ENCODE measurements around the gene ASRGL1.

The ASRGL1 gene

GRCh38 chr11:62416596-62416995 lies 79.3 kb downstream of the ASRGL1 start:
- DNase-seq (ENCODE audit: low read depth), result no peak
- no peak for TF ChIP-seq CTCF (conservative IDR thresholded peaks at IDR 0.05; ENCODE audit: control insufficient read depth, insufficient read depth, low read depth, low read length)
- no peak overlapping the region for H3K4me3 ChIP-seq (ENCODE audit: control insufficient read depth, low read depth, low read length)

- DNase-seq (ENCODE audit: low read depth), result no peak
- no peak overlapping the region for H3K4me3 ChIP-seq (ENCODE audit: control insufficient read depth, low read depth, low read length)
- no peak for TF ChIP-seq CTCF (conservative IDR thresholded peaks at IDR 0.05; ENCODE audit: control insufficient read depth, insufficient read depth, low read depth, low read length)
These were observed 80.9 kb downstream of the ASRGL1 start for GRCh38 chr11:62418136-62418535.

DNA sequence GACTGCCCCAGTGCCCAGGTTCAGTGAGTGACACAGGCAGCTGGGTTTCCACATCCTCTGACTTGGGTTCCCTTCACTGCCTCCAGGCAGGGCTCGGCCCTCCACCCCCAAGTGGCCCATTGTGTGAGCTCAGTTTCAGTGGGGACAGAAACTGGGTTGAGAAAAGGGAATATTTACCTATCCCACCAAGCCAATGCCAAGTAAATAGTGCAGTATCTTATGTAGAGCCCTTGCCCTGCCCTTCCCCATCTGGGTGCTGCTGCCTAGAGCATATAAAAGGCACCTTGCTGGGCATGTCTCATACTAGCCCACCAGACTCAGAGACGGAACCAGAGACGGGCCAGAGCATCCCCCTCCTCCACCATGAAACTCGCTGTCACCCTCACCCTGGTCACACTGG lies 81.5 kb downstream of the ASRGL1 start, which contains the start of gene SCGB1A1:
Gene SCGB1A1 (plus strand): TSS at position 301 of the 400 bp plus-strand sequence. CDS start 63 bp downstream, at position 364.
- DNase-seq (ENCODE audit: low read depth), result no peak
- H3K4me3 ChIP-seq (ENCODE audit: control insufficient read depth, low read depth, low read length), result no peak within 1 kb of the TSS
- no peak for TF ChIP-seq CTCF (conservative IDR thresholded peaks at IDR 0.05; ENCODE audit: control insufficient read depth, insufficient read depth, low read depth, low read length)

- DNase-seq (ENCODE audit: low read depth), result no peak
- no peak for TF ChIP-seq CTCF (conservative IDR thresholded peaks at IDR 0.05; ENCODE audit: control insufficient read depth, insufficient read depth, low read depth, low read length)
- H3K4me3 ChIP-seq (ENCODE audit: control insufficient read depth, low read depth, low read length), result no peak overlapping the region
These were observed 82.2 kb downstream of the ASRGL1 start for GRCh38 chr11:62419314-62419929.

DNA sequence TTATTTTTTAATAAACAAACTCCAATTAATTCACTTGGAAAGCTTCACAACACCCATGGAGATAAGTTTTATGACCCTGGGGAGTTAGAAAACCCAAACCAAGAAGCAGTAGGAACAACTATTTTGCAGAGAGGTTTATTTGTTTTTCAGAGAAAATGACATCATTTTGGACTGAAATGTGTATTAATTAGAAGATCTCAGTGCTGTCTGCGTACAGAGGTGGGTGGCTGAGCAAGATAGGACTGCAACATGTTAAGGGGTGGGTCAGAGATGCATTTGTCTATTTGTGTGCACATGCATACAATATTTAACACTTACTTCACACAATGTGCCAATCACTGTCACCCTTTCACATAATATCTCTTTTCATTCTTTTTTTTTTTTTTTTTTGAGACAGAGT lies 82.7 kb downstream of the ASRGL1 start:
- H3K4me3 ChIP-seq (ENCODE audit: control insufficient read depth, low read depth, low read length), result no peak overlapping the region
- no peak for DNase-seq (ENCODE audit: low read depth)
- no peak for TF ChIP-seq CTCF (conservative IDR thresholded peaks at IDR 0.05; ENCODE audit: control insufficient read depth, insufficient read depth, low read depth, low read length)

DNA sequence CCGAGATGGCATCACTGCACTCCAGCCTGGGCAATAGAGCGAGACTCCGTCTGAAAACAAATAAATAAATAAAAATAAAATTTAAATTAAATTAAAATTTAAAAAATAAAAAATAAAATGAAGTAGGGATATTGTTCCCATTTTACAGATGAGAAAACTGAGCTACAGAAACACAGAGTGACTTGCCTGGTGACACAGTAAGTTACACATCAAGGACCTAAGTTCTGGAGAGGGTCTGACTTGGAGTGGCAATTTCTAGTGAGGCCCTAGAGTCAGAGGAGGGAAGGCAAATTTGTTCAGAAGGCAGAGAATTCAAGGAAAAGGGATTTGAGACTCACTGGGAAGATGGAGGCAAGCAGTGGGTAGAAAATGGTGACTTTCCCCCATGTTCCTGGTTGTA lies 83.6 kb downstream of the ASRGL1 start:
- H3K4me3 ChIP-seq (ENCODE audit: control insufficient read depth, low read depth, low read length), result no peak overlapping the region
- DNase-seq (ENCODE audit: low read depth), result no peak
- no peak for TF ChIP-seq CTCF (conservative IDR thresholded peaks at IDR 0.05; ENCODE audit: control insufficient read depth, insufficient read depth, low read depth, low read length)

DNA sequence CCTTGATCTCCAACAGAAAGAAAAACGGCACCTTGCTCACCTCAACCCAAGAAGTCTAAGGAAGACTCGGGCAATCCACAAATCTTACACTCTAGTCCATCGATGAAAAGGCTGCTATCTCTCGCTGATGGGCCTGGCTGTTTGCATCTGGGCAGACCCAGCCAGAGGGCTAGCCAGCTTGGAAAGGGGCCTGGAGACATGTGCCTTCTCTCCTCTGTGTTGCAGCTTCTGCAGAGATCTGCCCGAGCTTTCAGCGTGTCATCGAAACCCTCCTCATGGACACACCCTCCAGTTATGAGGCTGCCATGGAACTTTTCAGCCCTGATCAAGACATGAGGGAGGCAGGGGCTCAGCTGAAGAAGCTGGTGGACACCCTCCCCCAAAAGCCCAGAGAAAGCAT lies 84.7 kb downstream of the ASRGL1 start:
- no peak for DNase-seq (ENCODE audit: low read depth)
- H3K4me3 ChIP-seq (ENCODE audit: control insufficient read depth, low read depth, low read length), result no peak overlapping the region

More for the DNA sequence above, 84.7 kb downstream of the ASRGL1 start:
- no peak for TF ChIP-seq CTCF (conservative IDR thresholded peaks at IDR 0.05; ENCODE audit: control insufficient read depth, insufficient read depth, low read depth, low read length)
